ENCODE data around the gene NDUFAF8.

NDUFAF8 gene

GRCh38 chr17:81194941-81195901 is 43.9 kb upstream of the NDUFAF8 start:
- WGBS (ENCODE audit: insufficient coverage, insufficient read length): no CpG with 5 or more reads among the region's 37 CpGs
- Histone ChIP-seq H3K27me3 (ENCODE audit: control insufficient read depth, insufficient read depth, low read length) (no peaks in the 10 kb centered on the region), H3K27ac (ENCODE audit: low read length) (no peak overlapping the region), H3K4me1 (ENCODE audit: control insufficient read depth, insufficient read depth, low read length) (no peaks in the 10 kb centered on the region), H3K36me3 (ENCODE audit: control insufficient read depth, insufficient read depth, low read length) (peaks cover 38% of the 10 kb centered on the region), H3K4me3 (ENCODE audit: low read length) (no peak overlapping the region), H3K9me3 (ENCODE audit: control insufficient read depth, insufficient read depth, low read length) (no peaks in the 10 kb centered on the region)
- no peak for DNase-seq (ENCODE audit: low read depth, low spot score)

DNA sequence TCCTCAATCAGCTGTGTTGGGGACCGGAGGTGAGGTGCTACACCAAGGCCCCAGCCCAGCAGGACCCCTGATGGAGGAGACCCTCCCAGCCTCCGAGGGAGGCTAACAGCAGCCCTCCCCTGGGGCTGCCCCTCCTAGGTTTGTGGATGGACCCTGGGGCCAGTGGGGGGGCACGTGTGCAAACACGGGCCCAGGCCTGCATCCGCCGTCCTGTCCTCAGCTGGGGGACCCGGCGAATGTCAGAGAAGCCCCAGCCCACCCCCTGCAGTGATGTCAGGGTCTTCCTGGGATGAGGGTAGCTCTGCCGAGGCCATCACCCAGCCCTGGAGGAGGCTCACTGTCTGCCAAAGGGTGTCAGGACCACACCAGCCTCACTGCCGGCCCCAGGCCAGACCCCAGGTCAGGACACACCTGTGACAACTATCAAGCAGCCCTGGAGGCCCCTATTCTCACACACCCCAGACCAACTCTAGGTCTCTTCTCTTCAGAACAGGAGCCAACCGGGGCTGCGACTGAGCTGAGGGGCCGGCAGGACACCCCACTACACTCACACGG is 43.1 kb upstream of the NDUFAF8 start:
- no CpG with 5 or more reads among the region's 14 CpGs for WGBS (ENCODE audit: insufficient coverage, insufficient read length)
- peaks cover 33% of the 10 kb centered on the region for H3K36me3 ChIP-seq (ENCODE audit: control insufficient read depth, insufficient read depth, low read length)

GRCh38 chr17:81196505-81197408 is 42.4 kb upstream of the NDUFAF8 start:
- no peaks in the 10 kb centered on the region for H3K27me3 ChIP-seq (ENCODE audit: control insufficient read depth, insufficient read depth, low read length)
- peaks cover 31% of the 10 kb centered on the region for H3K36me3 ChIP-seq (ENCODE audit: control insufficient read depth, insufficient read depth, low read length)
- DNase-seq (ENCODE audit: low read depth, low spot score): no peak
- no peaks in the 10 kb centered on the region for H3K9me3 ChIP-seq (ENCODE audit: control insufficient read depth, insufficient read depth, low read length)
- H3K4me3 ChIP-seq (ENCODE audit: low read length): no peak overlapping the region
- no peaks in the 10 kb centered on the region for H3K4me1 ChIP-seq (ENCODE audit: control insufficient read depth, insufficient read depth, low read length)
- WGBS (ENCODE audit: insufficient coverage, insufficient read length): no CpG with 5 or more reads among the region's 45 CpGs
- no peak overlapping the region for H3K27ac ChIP-seq (ENCODE audit: low read length)

More for the DNA sequence above, 43.1 kb upstream of the NDUFAF8 start:
- Histone ChIP-seq H3K27me3 (ENCODE audit: control insufficient read depth, insufficient read depth, low read length) (no peaks in the 10 kb centered on the region), H3K4me1 (ENCODE audit: control insufficient read depth, insufficient read depth, low read length) (no peaks in the 10 kb centered on the region), H3K9me3 (ENCODE audit: control insufficient read depth, insufficient read depth, low read length) (no peaks in the 10 kb centered on the region), H3K4me3 (ENCODE audit: low read length) (no peak overlapping the region), H3K27ac (ENCODE audit: low read length) (no peak overlapping the region)
- no peak for DNase-seq (ENCODE audit: low read depth, low spot score)

DNA sequence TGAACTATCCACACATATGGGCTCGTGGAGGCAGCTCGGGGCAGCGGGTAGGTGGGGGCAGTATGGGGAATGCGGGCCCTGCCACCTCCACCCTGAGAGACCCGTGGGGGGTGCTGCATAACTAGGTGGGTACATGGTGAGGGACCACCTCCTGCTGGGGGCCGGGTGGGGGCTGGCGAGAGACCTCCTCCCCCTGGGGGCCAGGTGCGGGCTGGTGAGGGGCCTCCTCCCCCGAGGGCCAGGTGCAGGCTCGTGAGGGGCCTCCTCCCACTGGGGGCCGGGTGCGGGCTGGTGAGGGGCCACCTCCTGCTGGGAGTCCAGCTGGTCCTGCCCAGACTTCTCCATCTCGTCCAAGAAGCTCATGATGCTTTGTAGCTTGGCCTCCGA is 41.7 kb upstream of the NDUFAF8 start:
- Histone ChIP-seq H3K9me3 (ENCODE audit: control insufficient read depth, insufficient read depth, low read length) (no peaks in the 10 kb centered on the region), H3K27ac (ENCODE audit: low read length) (no peak overlapping the region), H3K36me3 (ENCODE audit: control insufficient read depth, insufficient read depth, low read length) (peaks cover 29% of the 10 kb centered on the region), H3K4me1 (ENCODE audit: control insufficient read depth, insufficient read depth, low read length) (no peaks in the 10 kb centered on the region), H3K27me3 (ENCODE audit: control insufficient read depth, insufficient read depth, low read length) (no peaks in the 10 kb centered on the region), H3K4me3 (ENCODE audit: low read length) (no peak overlapping the region)
- no CpG with 5 or more reads among the region's 14 CpGs for WGBS (ENCODE audit: insufficient coverage, insufficient read length)
- DNase-seq (ENCODE audit: low read depth, low spot score): no peak

GRCh38 chr17:81197831-81198490 is 41.2 kb upstream of the NDUFAF8 start:
- Histone ChIP-seq H3K4me1 (ENCODE audit: control insufficient read depth, insufficient read depth, low read length) (no peaks in the 10 kb centered on the region), H3K27me3 (ENCODE audit: control insufficient read depth, insufficient read depth, low read length) (no peaks in the 10 kb centered on the region), H3K4me3 (ENCODE audit: low read length) (no peak overlapping the region), H3K36me3 (ENCODE audit: control insufficient read depth, insufficient read depth, low read length) (peaks cover 29% of the 10 kb centered on the region), H3K27ac (ENCODE audit: low read length) (no peak overlapping the region), H3K9me3 (ENCODE audit: control insufficient read depth, insufficient read depth, low read length) (no peaks in the 10 kb centered on the region)
- WGBS (ENCODE audit: insufficient coverage, insufficient read length): no CpG with 5 or more reads among the region's 21 CpGs
- DNase-seq (ENCODE audit: low read depth, low spot score): no peak

GRCh38 chr17:81198826-81199481 is 40.2 kb upstream of the NDUFAF8 start:
- Histone ChIP-seq H3K36me3 (ENCODE audit: control insufficient read depth, insufficient read depth, low read length) (peaks cover 24% of the 10 kb centered on the region), H3K4me3 (ENCODE audit: low read length) (no peak overlapping the region), H3K4me1 (ENCODE audit: control insufficient read depth, insufficient read depth, low read length) (no peaks in the 10 kb centered on the region), H3K27me3 (ENCODE audit: control insufficient read depth, insufficient read depth, low read length) (no peaks in the 10 kb centered on the region), H3K9me3 (ENCODE audit: control insufficient read depth, insufficient read depth, low read length) (no peaks in the 10 kb centered on the region), H3K27ac (ENCODE audit: low read length) (no peak overlapping the region)
- WGBS (ENCODE audit: insufficient coverage, insufficient read length): no CpG with 5 or more reads among the region's 22 CpGs
- no peak for DNase-seq (ENCODE audit: low read depth, low spot score)

GRCh38 chr17:81199482-81199830 is 39.7 kb upstream of the NDUFAF8 start:
- no peak for DNase-seq (ENCODE audit: low read depth, low spot score)
- H3K27me3 ChIP-seq (ENCODE audit: control insufficient read depth, insufficient read depth, low read length): no peaks in the 10 kb centered on the region
- no peak overlapping the region for H3K27ac ChIP-seq (ENCODE audit: low read length)
- H3K36me3 ChIP-seq (ENCODE audit: control insufficient read depth, insufficient read depth, low read length): peaks cover 24% of the 10 kb centered on the region
- no peaks in the 10 kb centered on the region for H3K9me3 ChIP-seq (ENCODE audit: control insufficient read depth, insufficient read depth, low read length)
- H3K4me3 ChIP-seq (ENCODE audit: low read length): no peak overlapping the region
- H3K4me1 ChIP-seq (ENCODE audit: control insufficient read depth, insufficient read depth, low read length): no peaks in the 10 kb centered on the region
- WGBS (ENCODE audit: insufficient coverage, insufficient read length): no CpG with 5 or more reads among the region's 18 CpGs

DNA sequence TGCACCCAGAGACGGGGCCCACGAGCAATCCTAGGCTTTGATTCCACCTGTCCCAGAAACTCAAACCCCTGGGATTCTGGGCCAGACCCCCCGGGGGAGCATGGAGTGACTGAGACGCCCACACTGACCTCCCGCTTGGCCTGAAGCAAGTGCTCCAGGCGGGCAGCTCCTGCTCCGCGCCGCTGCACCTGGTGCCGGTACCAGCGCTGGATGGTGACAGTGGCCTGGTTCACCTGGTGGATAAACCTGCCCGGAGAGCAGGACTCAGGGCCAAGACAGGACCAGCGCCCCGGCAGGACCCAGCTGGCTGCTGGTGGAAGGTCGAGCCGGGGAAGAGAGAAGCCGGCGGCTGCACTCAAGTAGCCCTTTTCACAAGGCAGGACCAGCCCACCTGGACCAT is 38.9 kb upstream of the NDUFAF8 start:
- no peaks in the 10 kb centered on the region for H3K9me3 ChIP-seq (ENCODE audit: control insufficient read depth, insufficient read depth, low read length)
- DNase-seq (ENCODE audit: low read depth, low spot score): no peak
- H3K4me3 ChIP-seq (ENCODE audit: low read length): no peak overlapping the region
- H3K27me3 ChIP-seq (ENCODE audit: control insufficient read depth, insufficient read depth, low read length): no peaks in the 10 kb centered on the region
- H3K4me1 ChIP-seq (ENCODE audit: control insufficient read depth, insufficient read depth, low read length): no peaks in the 10 kb centered on the region
- H3K27ac ChIP-seq (ENCODE audit: low read length): no peak overlapping the region
- no CpG with 5 or more reads among the region's 18 CpGs for WGBS (ENCODE audit: insufficient coverage, insufficient read length)
- H3K36me3 ChIP-seq (ENCODE audit: control insufficient read depth, insufficient read depth, low read length): peaks cover 24% of the 10 kb centered on the region

DNA sequence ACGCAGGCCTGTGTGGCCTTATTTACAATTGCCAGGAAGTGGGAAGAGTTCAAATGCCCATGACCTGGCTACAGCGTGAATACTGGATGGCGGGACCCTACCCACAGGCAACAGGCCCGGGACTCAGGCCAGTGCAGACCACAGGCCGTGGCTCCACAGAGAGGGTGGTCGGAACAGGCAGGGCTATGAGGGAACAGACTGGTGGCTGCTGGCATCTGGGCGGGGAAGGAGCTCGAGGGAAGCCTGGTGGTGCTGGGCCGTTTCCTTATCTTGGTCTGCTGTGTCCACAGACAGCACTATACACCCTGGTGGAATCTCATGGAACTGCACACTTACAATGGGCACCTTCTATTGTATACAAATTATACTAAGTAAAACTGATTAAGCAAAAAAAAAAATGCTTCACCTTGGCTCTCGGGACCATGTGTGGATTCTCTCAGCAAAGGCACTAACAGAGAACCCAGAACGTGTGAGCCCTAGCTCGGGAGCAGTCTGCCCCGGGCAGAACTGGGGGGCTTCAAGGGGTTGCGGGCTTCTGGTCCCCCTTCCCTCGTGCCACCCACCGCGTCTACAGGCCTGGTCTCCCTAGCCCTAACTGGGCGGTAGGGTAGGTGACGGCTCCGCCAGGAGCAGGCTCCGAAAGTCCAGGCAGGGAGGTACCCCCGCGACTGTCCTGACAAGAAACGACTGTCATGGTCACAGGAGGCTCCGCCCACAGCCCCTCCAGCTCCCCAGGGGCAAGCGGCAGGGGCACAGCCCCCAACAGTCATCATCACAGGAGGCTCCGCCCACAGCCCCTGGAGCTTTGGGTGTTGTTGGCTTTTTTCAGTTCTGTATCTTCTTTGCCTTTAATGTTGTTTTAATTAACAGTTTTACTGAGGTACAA is 38.2 kb upstream of the NDUFAF8 start:
- Histone ChIP-seq H3K4me3 (ENCODE audit: low read length) (no peak overlapping the region), H3K4me1 (ENCODE audit: control insufficient read depth, insufficient read depth, low read length) (no peaks in the 10 kb centered on the region), H3K27me3 (ENCODE audit: control insufficient read depth, insufficient read depth, low read length) (no peaks in the 10 kb centered on the region), H3K36me3 (ENCODE audit: control insufficient read depth, insufficient read depth, low read length) (peaks cover 21% of the 10 kb centered on the region), H3K9me3 (ENCODE audit: control insufficient read depth, insufficient read depth, low read length) (no peaks in the 10 kb centered on the region), H3K27ac (ENCODE audit: low read length) (no peak overlapping the region)
- no peak for DNase-seq (ENCODE audit: low read depth, low spot score)
- WGBS (ENCODE audit: insufficient coverage, insufficient read length): no CpG with 5 or more reads among the region's 27 CpGs
